GM18951 (cell line): ENCODE results near the gene IER5L.

Experiments
- POLR2A ChIP-seq: IDR thresholded peaks from 4 replicates; pipeline ENCODE4 v1.6.1; 2011; ENCODE audit warnings: mild to moderate bottlenecking; ENCODE audit not compliant: insufficient read length, insufficient read depth; ENCODE audit errors: extremely low read depth
- in situ Hi-C: fragments of 300-500 bp; cut with MboI; formaldehyde crosslinking; loops from one replicate; pipeline ENCODE4 v1.12.0; 2022; ENCODE audit warnings: low sequenced_read_pairs, mixed read lengths, inconsistent platforms; ENCODE audit not compliant: unreplicated experiment

Gene IER5L

GRCh38 chr9:129128689-129129088, 49.4 kb downstream of the IER5L start:
- in situ Hi-C loops: loop anchor here (25.0 kb wide), 1 partner anchor 659 kb away; no protein-coding TSS in a partner anchor
- TF ChIP-seq POLR2A: no peak

- in situ Hi-C loops: loop anchor here (25.0 kb wide), 1 partner anchor 660 kb away; no protein-coding TSS in a partner anchor
Measured at GRCh38 chr9:129126749-129127618, 51.1 kb downstream of the IER5L start.

More at GRCh38 chr9:129126749-129127618, 51.1 kb downstream of the IER5L start:
- TF ChIP-seq POLR2A: no peak
